ENCODE measurements around the gene CA10.

CA10 gene

GRCh38 chr17:51734976-51735375, 423.5 kb downstream of the CA10 start:
- H3K4me3 ChIP-seq (ENCODE audit: low read length in 2 of 2) = no peak overlapping the region
- no peaks in the 10 kb centered on the region for H3K9me3 ChIP-seq (ENCODE audit: control insufficient read depth in 2 of 2, low read length in 2 of 2)
- H3K36me3 ChIP-seq (ENCODE audit: control insufficient read depth in 2 of 2, insufficient read depth in 2 of 2, low read length in 2 of 2) = no peaks in the 10 kb centered on the region
- no peaks in the 10 kb centered on the region for H3K27me3 ChIP-seq (ENCODE audit: control insufficient read depth in 2 of 2, insufficient read depth in 2 of 2, low read length in 2 of 2)
- no peak overlapping the region for H3K27ac ChIP-seq (ENCODE audit: low read depth in 2 of 2, low read length in 2 of 2)
- peaks cover 7 to 18% of the 10 kb centered on the region in 2 donors for H3K4me1 ChIP-seq (ENCODE audit: control insufficient read depth in 2 of 2, insufficient read depth in 2 of 2, low read length in 2 of 2)
- no peak overlapping the region for H3K9ac ChIP-seq (ENCODE audit: low read depth in 1 of 2, low read length in 2 of 2)

DNA sequence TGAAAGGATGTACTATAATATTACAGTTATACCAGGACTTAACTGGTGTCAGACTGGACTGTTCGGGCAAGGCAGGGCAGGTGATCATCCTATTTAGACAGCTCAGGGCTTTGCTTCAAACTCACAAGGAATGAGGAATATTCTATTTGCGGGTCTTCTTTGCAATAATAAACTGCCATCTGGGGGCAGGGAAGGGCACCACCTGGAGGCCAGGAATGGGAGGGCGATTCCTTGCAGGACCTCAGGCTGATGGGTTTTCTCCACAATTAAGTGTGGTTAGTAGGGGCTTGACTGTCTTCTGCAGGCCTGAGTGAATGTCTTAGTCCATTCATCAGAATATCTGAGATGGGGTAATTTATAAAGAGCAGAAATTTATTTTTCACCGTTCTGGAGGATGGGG, 424.1 kb downstream of the CA10 start:
- Histone ChIP-seq H3K27me3 (ENCODE audit: control insufficient read depth in 2 of 2, insufficient read depth in 2 of 2, low read length in 2 of 2) (no peaks in the 10 kb centered on the region), H3K36me3 (ENCODE audit: control insufficient read depth in 2 of 2, insufficient read depth in 2 of 2, low read length in 2 of 2) (no peaks in the 10 kb centered on the region), H3K27ac (ENCODE audit: low read depth in 2 of 2, low read length in 2 of 2) (no peak overlapping the region), H3K9me3 (ENCODE audit: control insufficient read depth in 2 of 2, low read length in 2 of 2) (no peaks in the 10 kb centered on the region), H3K9ac (ENCODE audit: low read depth in 1 of 2, low read length in 2 of 2) (no peak overlapping the region), H3K4me1 (ENCODE audit: control insufficient read depth in 2 of 2, insufficient read depth in 2 of 2, low read length in 2 of 2) (peaks cover 6 to 15% of the 10 kb centered on the region in 2 donors), H3K4me3 (ENCODE audit: low read length in 2 of 2) (no peak overlapping the region)

- H3K4me3 ChIP-seq (ENCODE audit: low read length in 2 of 2) = no peak overlapping the region
- H3K27me3 ChIP-seq (ENCODE audit: control insufficient read depth in 2 of 2, insufficient read depth in 2 of 2, low read length in 2 of 2) = no peaks in the 10 kb centered on the region
- no peak overlapping the region for H3K9ac ChIP-seq (ENCODE audit: low read depth in 1 of 2, low read length in 2 of 2)
- no peaks in the 10 kb centered on the region for H3K36me3 ChIP-seq (ENCODE audit: control insufficient read depth in 2 of 2, insufficient read depth in 2 of 2, low read length in 2 of 2)
- H3K9me3 ChIP-seq (ENCODE audit: control insufficient read depth in 2 of 2, low read length in 2 of 2) = no peaks in the 10 kb centered on the region
- H3K4me1 ChIP-seq (ENCODE audit: control insufficient read depth in 2 of 2, insufficient read depth in 2 of 2, low read length in 2 of 2) = peaks cover 0 to 11% of the 10 kb centered on the region in 2 donors
- H3K27ac ChIP-seq (ENCODE audit: low read depth in 2 of 2, low read length in 2 of 2) = no peak overlapping the region
Observed at GRCh38 chr17:51733166-51733565, 425.3 kb downstream of the CA10 start.

- H3K36me3 ChIP-seq (ENCODE audit: control insufficient read depth in 2 of 2, insufficient read depth in 2 of 2, low read length in 2 of 2) = no peaks in the 10 kb centered on the region
- no peaks in the 10 kb centered on the region for H3K27me3 ChIP-seq (ENCODE audit: control insufficient read depth in 2 of 2, insufficient read depth in 2 of 2, low read length in 2 of 2)
- H3K9me3 ChIP-seq (ENCODE audit: control insufficient read depth in 2 of 2, low read length in 2 of 2) = no peaks in the 10 kb centered on the region
- H3K9ac ChIP-seq (ENCODE audit: low read depth in 1 of 2, low read length in 2 of 2) = no peak overlapping the region
- no peak overlapping the region for H3K4me3 ChIP-seq (ENCODE audit: low read length in 2 of 2)
- H3K4me1 ChIP-seq (ENCODE audit: control insufficient read depth in 2 of 2, insufficient read depth in 2 of 2, low read length in 2 of 2) = peaks cover 0 to 3% of the 10 kb centered on the region in 2 donors
- H3K27ac ChIP-seq (ENCODE audit: low read depth in 2 of 2, low read length in 2 of 2) = no peak overlapping the region
Observed at GRCh38 chr17:51731941-51732722, 426.4 kb downstream of the CA10 start.

- no peaks in the 10 kb centered on the region for H3K27me3 ChIP-seq (ENCODE audit: control insufficient read depth in 2 of 2, insufficient read depth in 2 of 2, low read length in 2 of 2)
- H3K4me3 ChIP-seq (ENCODE audit: low read length in 2 of 2) = no peak overlapping the region
- H3K4me1 ChIP-seq (ENCODE audit: control insufficient read depth in 2 of 2, insufficient read depth in 2 of 2, low read length in 2 of 2) = no peaks in the 10 kb centered on the region
- H3K9ac ChIP-seq (ENCODE audit: low read depth in 1 of 2, low read length in 2 of 2) = no peak overlapping the region
- H3K9me3 ChIP-seq (ENCODE audit: control insufficient read depth in 2 of 2, low read length in 2 of 2) = no peaks in the 10 kb centered on the region
- H3K27ac ChIP-seq (ENCODE audit: low read depth in 2 of 2, low read length in 2 of 2) = no peak overlapping the region
- H3K36me3 ChIP-seq (ENCODE audit: control insufficient read depth in 2 of 2, insufficient read depth in 2 of 2, low read length in 2 of 2) = no peaks in the 10 kb centered on the region
Observed at GRCh38 chr17:51730303-51731050, 428.0 kb downstream of the CA10 start.

DNA sequence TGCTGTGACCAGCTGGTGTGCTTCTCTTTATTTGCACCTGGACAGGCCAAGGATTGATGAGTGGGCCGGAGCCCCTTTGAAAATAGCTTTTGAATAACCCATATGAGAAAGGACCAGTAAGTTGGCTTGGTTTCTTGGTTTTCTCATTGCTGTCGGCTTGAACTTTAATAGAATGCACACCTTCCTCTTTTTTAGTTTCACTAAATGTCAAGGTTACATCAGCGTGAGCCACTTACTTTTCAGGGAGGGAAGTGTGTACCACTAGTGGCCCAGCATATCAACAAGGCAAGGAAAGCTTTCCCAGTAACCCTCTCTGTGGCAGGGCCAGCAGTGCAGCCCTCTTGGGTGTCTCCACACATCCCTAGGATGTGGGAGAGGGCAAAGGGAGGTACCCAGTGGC, 433.3 kb downstream of the CA10 start:
- Histone ChIP-seq H3K4me1 (ENCODE audit: control insufficient read depth in 2 of 2, insufficient read depth in 2 of 2, low read length in 2 of 2) (no peaks in the 10 kb centered on the region), H3K27ac (ENCODE audit: low read depth in 2 of 2, low read length in 2 of 2) (no peak overlapping the region), H3K9me3 (ENCODE audit: control insufficient read depth in 2 of 2, low read length in 2 of 2) (no peaks in the 10 kb centered on the region), H3K4me3 (ENCODE audit: low read length in 2 of 2) (no peak overlapping the region), H3K36me3 (ENCODE audit: control insufficient read depth in 2 of 2, insufficient read depth in 2 of 2, low read length in 2 of 2) (no peaks in the 10 kb centered on the region), H3K27me3 (ENCODE audit: control insufficient read depth in 2 of 2, insufficient read depth in 2 of 2, low read length in 2 of 2) (no peaks in the 10 kb centered on the region), H3K9ac (ENCODE audit: low read depth in 1 of 2, low read length in 2 of 2) (no peak overlapping the region)

- Histone ChIP-seq H3K9ac (ENCODE audit: low read depth in 1 of 2, low read length in 2 of 2) (no peak overlapping the region), H3K27me3 (ENCODE audit: control insufficient read depth in 2 of 2, insufficient read depth in 2 of 2, low read length in 2 of 2) (no peaks in the 10 kb centered on the region), H3K4me1 (ENCODE audit: control insufficient read depth in 2 of 2, insufficient read depth in 2 of 2, low read length in 2 of 2) (no peaks in the 10 kb centered on the region), H3K36me3 (ENCODE audit: control insufficient read depth in 2 of 2, insufficient read depth in 2 of 2, low read length in 2 of 2) (no peaks in the 10 kb centered on the region), H3K9me3 (ENCODE audit: control insufficient read depth in 2 of 2, low read length in 2 of 2) (no peaks in the 10 kb centered on the region), H3K4me3 (ENCODE audit: low read length in 2 of 2) (no peak overlapping the region), H3K27ac (ENCODE audit: low read depth in 2 of 2, low read length in 2 of 2) (no peak overlapping the region)
Observed at GRCh38 chr17:51724043-51724580, 434.4 kb downstream of the CA10 start.

DNA sequence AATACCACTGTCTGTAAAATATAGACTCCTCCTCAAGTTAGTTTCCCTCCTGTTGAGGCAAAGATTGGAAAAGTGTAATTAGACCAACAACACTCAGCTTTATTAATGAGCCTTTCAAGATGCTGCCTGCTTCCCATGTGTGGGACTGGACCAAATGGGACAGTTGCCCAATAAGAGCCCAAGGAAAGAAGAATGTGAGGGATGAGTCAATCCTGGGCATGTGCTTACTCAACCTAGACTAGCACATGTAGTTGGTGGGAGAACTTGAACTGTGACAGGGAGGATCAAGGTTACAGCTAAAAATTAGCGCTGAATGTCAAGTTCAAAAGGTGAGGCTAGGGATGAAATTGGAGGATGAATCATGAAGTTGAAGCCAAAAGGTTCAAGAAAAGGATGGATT, 435.5 kb downstream of the CA10 start:
- H3K4me1 ChIP-seq (ENCODE audit: control insufficient read depth in 2 of 2, insufficient read depth in 2 of 2, low read length in 2 of 2) = no peaks in the 10 kb centered on the region
- no peaks in the 10 kb centered on the region for H3K36me3 ChIP-seq (ENCODE audit: control insufficient read depth in 2 of 2, insufficient read depth in 2 of 2, low read length in 2 of 2)
- H3K27me3 ChIP-seq (ENCODE audit: control insufficient read depth in 2 of 2, insufficient read depth in 2 of 2, low read length in 2 of 2) = no peaks in the 10 kb centered on the region
- H3K27ac ChIP-seq (ENCODE audit: low read depth in 2 of 2, low read length in 2 of 2) = no peak overlapping the region
- H3K9me3 ChIP-seq (ENCODE audit: control insufficient read depth in 2 of 2, low read length in 2 of 2) = no peaks in the 10 kb centered on the region
- H3K4me3 ChIP-seq (ENCODE audit: low read length in 2 of 2) = no peak overlapping the region
- H3K9ac ChIP-seq (ENCODE audit: low read depth in 1 of 2, low read length in 2 of 2) = no peak overlapping the region

- H3K9me3 ChIP-seq (ENCODE audit: control insufficient read depth in 2 of 2, low read length in 2 of 2) = no peaks in the 10 kb centered on the region
- H3K27me3 ChIP-seq (ENCODE audit: control insufficient read depth in 2 of 2, insufficient read depth in 2 of 2, low read length in 2 of 2) = no peaks in the 10 kb centered on the region
- H3K4me1 ChIP-seq (ENCODE audit: control insufficient read depth in 2 of 2, insufficient read depth in 2 of 2, low read length in 2 of 2) = no peaks in the 10 kb centered on the region
- no peak overlapping the region for H3K9ac ChIP-seq (ENCODE audit: low read depth in 1 of 2, low read length in 2 of 2)
- no peak overlapping the region for H3K4me3 ChIP-seq (ENCODE audit: low read length in 2 of 2)
- no peaks in the 10 kb centered on the region for H3K36me3 ChIP-seq (ENCODE audit: control insufficient read depth in 2 of 2, insufficient read depth in 2 of 2, low read length in 2 of 2)
- H3K27ac ChIP-seq (ENCODE audit: low read depth in 2 of 2, low read length in 2 of 2) = no peak overlapping the region
Observed at GRCh38 chr17:51721730-51722129, 436.8 kb downstream of the CA10 start.

GRCh38 chr17:51720439-51720838, 438.1 kb downstream of the CA10 start:
- Histone ChIP-seq H3K4me1 (ENCODE audit: control insufficient read depth in 2 of 2, insufficient read depth in 2 of 2, low read length in 2 of 2) (no peaks in the 10 kb centered on the region), H3K9ac (ENCODE audit: low read depth in 1 of 2, low read length in 2 of 2) (no peak overlapping the region), H3K36me3 (ENCODE audit: control insufficient read depth in 2 of 2, insufficient read depth in 2 of 2, low read length in 2 of 2) (no peaks in the 10 kb centered on the region), H3K27ac (ENCODE audit: low read depth in 2 of 2, low read length in 2 of 2) (no peak overlapping the region), H3K27me3 (ENCODE audit: control insufficient read depth in 2 of 2, insufficient read depth in 2 of 2, low read length in 2 of 2) (no peaks in the 10 kb centered on the region), H3K4me3 (ENCODE audit: low read length in 2 of 2) (no peak overlapping the region), H3K9me3 (ENCODE audit: control insufficient read depth in 2 of 2, low read length in 2 of 2) (no peaks in the 10 kb centered on the region)

Data from mucosa of rectum (tissue), 2 donors.